Kidney (tissue), 14 donors: ENCODE results near the gene COL4A6. TPM values are rescaled to one million over a fixed set of nuclear protein-coding genes. Genes with fewer than 3 reads are reported as not detected.

Experiments
- DNase-seq, 5 donors: peaks; one replicate each; pipeline ENCODE4 v3.0.0-alpha.2; 2013 to 2020
- FAIRE-seq: peaks from 2 replicates; lab custom pipeline; 2012; peaks lifted over from hg19 to GRCh38; lab: Jason Lieb, UNC
- H3K27ac ChIP-seq, 2 donors: one replicate each; pipeline ENCODE4 v1.7.0; 2013; ENCODE audit warnings: low read depth in 2 of 2, low read length in 2 of 2, inconsistent platforms in 1 of 2
- H3K27me3 ChIP-seq: one replicate; pipeline ENCODE4 v1.7.1; 2013; ENCODE audit warnings: low read length, inconsistent platforms; ENCODE audit not compliant: control insufficient read depth, insufficient read depth
- H3K36me3 ChIP-seq, 3 donors: one replicate each; pipeline versions ENCODE4 v1.7.0 to v1.7.1; 2013; ENCODE audit warnings: low read length in 3 of 3, control low read depth in 1 of 3, inconsistent platforms in 1 of 3; ENCODE audit not compliant: insufficient read depth in 3 of 3, control insufficient read depth in 2 of 3
- H3K4me1 ChIP-seq, 3 donors: one replicate each; pipeline versions ENCODE4 v1.7.0 to v1.7.1; 2013; ENCODE audit warnings: low read length in 3 of 3, inconsistent platforms in 1 of 3, low read depth in 1 of 3; ENCODE audit not compliant: control insufficient read depth in 2 of 3, insufficient read depth in 2 of 3
- H3K4me3 ChIP-seq, 3 donors: one replicate each; pipeline versions ENCODE4 v1.7.0 to v1.8.1; 2013; ENCODE audit warnings: low read length in 3 of 3, control low read depth in 1 of 3, inconsistent platforms in 1 of 3
- H3K9ac ChIP-seq, 3 donors: one replicate each; pipeline versions ENCODE4 v1.7.0 to v1.7.1; 2013; ENCODE audit warnings: low read length in 3 of 3, control low read depth in 1 of 3, inconsistent platforms in 1 of 3
- H3K9me3 ChIP-seq, 3 donors: one replicate each; pipeline versions ENCODE4 v1.7.0 to v1.7.1; 2013; ENCODE audit warnings: low read length in 3 of 3, control low read depth in 1 of 3, inconsistent platforms in 1 of 3; ENCODE audit not compliant: control insufficient read depth in 2 of 3, insufficient read depth in 1 of 3
- intact Hi-C: fragments of 100-400 bp; cut with DNase I; formaldehyde crosslinking; loops from one replicate; pipeline ENCODE4 v1.11.1; 2022
- polyA plus RNA-seq: library from polyadenylated mRNA; stranded (reverse); fragments of 350-450 nt; fragmentation: Illumina TruSeq; extraction: RNeasy Lipid Tissue Mini Kit (QIAGEN cat#74804); gene quantifications from one replicate; pipeline ENCODE4 v1.2.3, GENCODE V29; 2014; ENCODE audit warnings: low read depth, low replicate concordance; ENCODE audit not compliant: insufficient read depth
- total RNA-seq: library from RNA; stranded (reverse); fragmentation: NEBNext Ultra II Directional; extraction: Animal tissue kit (Norgen Biotek cat#: 25700); gene quantifications from one replicate; pipeline ENCODE4 v1.2.1, GENCODE V29; 2021
- TF ChIP-seq, protein P1 (sequence below): IDR thresholded peaks from 3 replicates; pipeline ENCODE4 v1.5.1; 2012; ENCODE audit warnings: mild to moderate bottlenecking, moderate library complexity, borderline replicate concordance; ENCODE audit not compliant: insufficient read depth; ENCODE audit errors: extremely low read depth
- donor health status: control.
- donor health status: control.
- donor health status: control.
- donor health status: control.
- donor health status: control.
- donor health status: DM: yes; HTN: yes; CAD: no.
- donor health status: Normal renal cell carcinoma (clear cell type).

Gene COL4A6
- total and polyA plus RNA-seq, 2 donors from 2014 or later = 3.3 to 4.1 TPM

DNA sequence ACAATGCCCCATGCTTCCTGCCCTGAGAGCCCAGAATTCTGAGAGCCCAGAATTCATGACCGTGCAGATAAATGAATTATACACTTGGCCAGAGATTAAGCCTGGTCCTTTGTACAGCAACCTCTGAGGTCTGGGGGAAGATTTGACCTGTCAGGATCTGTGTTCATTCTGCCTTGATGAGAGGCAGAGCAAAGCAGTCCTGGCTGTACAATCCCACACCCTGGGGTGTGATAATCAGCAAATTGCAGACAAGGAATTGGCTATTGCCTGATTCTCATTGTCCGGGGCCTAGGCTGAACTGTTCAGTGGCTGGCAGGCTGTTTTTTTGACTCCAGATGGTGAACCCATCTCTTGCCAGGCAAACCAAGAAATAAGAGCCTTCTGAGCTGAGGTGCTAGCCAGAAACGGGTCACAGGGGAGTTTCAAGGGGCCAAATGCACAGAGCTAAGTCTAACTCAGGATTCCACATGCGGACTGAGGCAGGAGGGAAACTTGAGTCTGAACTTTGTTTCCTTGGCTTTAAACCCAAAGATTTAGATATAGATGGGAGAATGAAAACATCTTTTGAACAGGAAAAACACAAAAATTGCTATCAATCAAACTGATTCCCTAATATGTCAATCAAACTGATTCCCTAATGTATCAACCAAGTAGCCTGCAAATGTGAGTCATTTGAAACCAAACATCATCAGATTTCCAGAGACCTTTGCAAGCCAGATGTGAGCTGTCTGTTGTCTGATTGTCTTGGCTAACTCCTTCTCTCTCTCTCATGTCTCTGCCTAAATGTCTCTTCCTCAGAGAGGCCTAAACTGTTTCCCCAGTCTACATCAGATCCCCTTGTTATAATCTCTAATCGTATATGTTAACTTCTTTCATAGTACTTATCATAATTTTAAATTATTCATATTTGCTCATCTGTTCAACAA lies 187.3 kb downstream of the COL4A6 start:
- TF ChIP-seq, protein P1, sequence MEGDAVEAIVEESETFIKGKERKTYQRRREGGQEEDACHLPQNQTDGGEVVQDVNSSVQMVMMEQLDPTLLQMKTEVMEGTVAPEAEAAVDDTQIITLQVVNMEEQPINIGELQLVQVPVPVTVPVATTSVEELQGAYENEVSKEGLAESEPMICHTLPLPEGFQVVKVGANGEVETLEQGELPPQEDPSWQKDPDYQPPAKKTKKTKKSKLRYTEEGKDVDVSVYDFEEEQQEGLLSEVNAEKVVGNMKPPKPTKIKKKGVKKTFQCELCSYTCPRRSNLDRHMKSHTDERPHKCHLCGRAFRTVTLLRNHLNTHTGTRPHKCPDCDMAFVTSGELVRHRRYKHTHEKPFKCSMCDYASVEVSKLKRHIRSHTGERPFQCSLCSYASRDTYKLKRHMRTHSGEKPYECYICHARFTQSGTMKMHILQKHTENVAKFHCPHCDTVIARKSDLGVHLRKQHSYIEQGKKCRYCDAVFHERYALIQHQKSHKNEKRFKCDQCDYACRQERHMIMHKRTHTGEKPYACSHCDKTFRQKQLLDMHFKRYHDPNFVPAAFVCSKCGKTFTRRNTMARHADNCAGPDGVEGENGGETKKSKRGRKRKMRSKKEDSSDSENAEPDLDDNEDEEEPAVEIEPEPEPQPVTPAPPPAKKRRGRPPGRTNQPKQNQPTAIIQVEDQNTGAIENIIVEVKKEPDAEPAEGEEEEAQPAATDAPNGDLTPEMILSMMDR = no peak
- intact Hi-C loops = no loop called here

DNA sequence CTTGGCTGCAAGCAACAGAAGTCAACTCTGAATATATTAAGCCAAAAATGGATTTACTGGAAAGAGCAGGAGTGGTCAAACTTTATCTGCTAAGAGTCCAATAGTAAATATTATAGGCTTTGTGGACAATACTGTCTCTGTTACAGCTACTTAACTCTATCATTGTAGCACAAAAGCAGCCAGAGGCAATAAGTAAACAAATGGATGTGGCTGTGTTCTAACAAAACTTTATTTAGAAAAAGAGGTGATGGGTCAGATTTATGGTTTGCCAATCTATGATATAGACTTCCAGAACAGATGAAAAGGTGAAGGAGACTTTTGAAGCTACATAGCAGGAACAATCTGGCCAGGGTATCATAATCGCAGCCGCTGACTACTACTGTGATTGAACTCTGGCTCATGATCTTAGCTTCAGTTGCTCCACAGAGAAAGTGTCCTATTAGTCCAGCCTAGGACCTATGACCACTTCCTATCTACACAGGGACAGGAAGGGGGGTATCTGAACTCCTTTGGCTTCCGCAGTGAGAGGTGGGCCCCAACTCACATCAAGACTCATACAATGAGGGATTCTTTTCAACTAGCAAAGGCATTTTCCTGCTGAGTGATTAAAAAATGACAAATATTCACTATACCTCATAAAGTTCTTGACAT lies 191.8 kb downstream of the COL4A6 start:
- no peaks in the 10 kb centered on the region for H3K36me3 ChIP-seq
- intact Hi-C loops = no loop called here
- H3K9me3 ChIP-seq = no peaks in the 10 kb centered on the region
- DNase-seq (no peak), FAIRE-seq (no peak)
- TF ChIP-seq, protein P1 = no peak
- no peak overlapping the region for H3K4me3 ChIP-seq
- no peak overlapping the region for H3K27ac ChIP-seq
- H3K27me3 ChIP-seq = peaks cover 2% of the 10 kb centered on the region
- H3K9ac ChIP-seq = no peak overlapping the region
- H3K4me1 ChIP-seq = no peaks in the 10 kb centered on the region

More for the DNA sequence above, 187.3 kb downstream of the COL4A6 start:
- H3K36me3 ChIP-seq = no peaks in the 10 kb centered on the region
- H3K4me3 ChIP-seq = no peak overlapping the region
- H3K9me3 ChIP-seq = no peaks in the 10 kb centered on the region
- DNase-seq = no peak
- H3K27ac ChIP-seq = no peak overlapping the region
- no peak overlapping the region for H3K9ac ChIP-seq
- no peak for FAIRE-seq
- H3K4me1 ChIP-seq = no peaks in the 10 kb centered on the region
- no peaks in the 10 kb centered on the region for H3K27me3 ChIP-seq

DNA sequence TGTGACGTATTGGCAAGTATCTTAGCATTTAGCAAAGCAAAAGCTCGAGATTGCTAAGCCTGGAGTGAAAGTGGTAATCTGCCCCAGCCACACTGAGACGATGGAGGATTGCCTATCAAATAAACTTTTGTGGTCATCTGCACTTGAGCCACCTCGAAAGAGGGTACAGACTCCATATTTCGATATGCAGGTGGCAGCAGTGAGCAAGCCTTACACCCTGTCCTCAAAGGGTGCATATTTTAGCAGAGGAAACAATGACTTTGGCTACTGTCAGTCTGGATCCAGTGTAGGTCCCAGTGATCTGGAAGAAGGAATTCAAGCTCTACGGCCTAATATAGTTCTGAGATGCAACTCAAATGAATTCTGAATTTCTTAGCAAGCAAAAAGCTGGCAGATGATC lies 192.8 kb downstream of the COL4A6 start:
- H3K36me3 ChIP-seq = no peaks in the 10 kb centered on the region
- intact Hi-C loops = no loop called here
- TF ChIP-seq, protein P1 = no peak
- no peaks in the 10 kb centered on the region for H3K4me1 ChIP-seq
- peaks cover 2% of the 10 kb centered on the region for H3K27me3 ChIP-seq
- DNase-seq (no peak), FAIRE-seq (no peak)
- H3K9ac ChIP-seq = no peak overlapping the region
- no peak overlapping the region for H3K27ac ChIP-seq
- no peaks in the 10 kb centered on the region for H3K9me3 ChIP-seq
- no peak overlapping the region for H3K4me3 ChIP-seq
